H1 (cell line): ENCODE measurements around the gene LRRC74B. TPM values are rescaled to one million over a fixed set of nuclear protein-coding genes. Genes with fewer than 3 reads are reported as not detected.

Experiments
- ATF3 ChIP-seq: IDR thresholded peaks from 2 replicates; pipeline ENCODE4 v1.6.1; 2011; ENCODE audit warnings: low read depth, mild to moderate bottlenecking, low read length; ENCODE audit not compliant: insufficient read depth
- CHD7 ChIP-seq: fragments of 300-600 bp; sonication (generic); IDR thresholded peaks from 2 replicates; pipeline ENCODE4 v1.7.1; 2012; ENCODE audit warnings: low read length, moderate library complexity, mild to moderate bottlenecking, inconsistent platforms; ENCODE audit not compliant: insufficient replicate concordance
- EGR1 ChIP-seq: IDR thresholded peaks from 2 replicates; pipeline ENCODE4 v1.6.1; 2011; ENCODE audit warnings: low read depth, low read length, borderline replicate concordance
- KDM5A ChIP-seq: fragments of 200-600 bp; IDR thresholded peaks from 2 replicates; pipeline ENCODE4 v1.7.1; 2012; ENCODE audit warnings: mild to moderate bottlenecking, low read length, inconsistent platforms, mixed read lengths
- SAP30 ChIP-seq: fragments of 300-600 bp; sonication (generic); IDR thresholded peaks from 2 replicates; pipeline ENCODE4 v1.7.1; 2012; ENCODE audit warnings: low read length, moderate library complexity, mild to moderate bottlenecking, inconsistent platforms; ENCODE audit not compliant: insufficient read depth, insufficient replicate concordance
- SRF ChIP-seq: IDR thresholded peaks from 2 replicates; pipeline ENCODE4 v1.6.1; 2011; ENCODE audit warnings: mild to moderate bottlenecking, low read depth, low read length, moderate library complexity
- polyA plus RNA-seq, 7 experiments: library from polyadenylated mRNA; depleted of rRNA in 3 of 7; stranded (reverse) in 5 of 7; unstranded in 2 of 7; fragments of >200 nt in 5 of 7; fragments of 200-250 nt in 2 of 7; gene quantifications; 1 replicate in 5 of 7; 2 replicates in 1 of 7; 4 replicates in 1 of 7; pipeline versions ENCODE4 v1.2.1 to v1.2.3, GENCODE V29; 2011 to 2013; ENCODE audit warnings: missing spikeins in 2 of 7, mixed read lengths in 2 of 7
- total RNA-seq: library from RNA; stranded (reverse); fragmentation: NEBNext Ultra II Directional; extraction: Animal tissue kit (Norgen Biotek cat#: 25700); gene quantifications from 2 replicates; pipeline ENCODE4 v1.2.1, GENCODE V29; 2021

The LRRC74B gene
- total and polyA plus RNA-seq, 2 of the 8 experiments (the other 6 are each of a cell fraction or from before 2014, with no cell fraction given): not detected

- TF ChIP-seq CHD7 (no peak), SRF (no peak), KDM5A (no peak), ATF3 (no peak), EGR1 (no peak), SAP30 (no peak)
Observed at GRCh38 chr22:21104126-21104691, 58.5 kb downstream of the LRRC74B start (continued).
